ENCODE data around the gene ASB18. TPM values are rescaled to one million over a fixed set of nuclear protein-coding genes. Genes with fewer than 3 reads are reported as not detected.

Gene ASB18
- total RNA-seq, 1 experiment from 2014 or later: not detected

DNA sequence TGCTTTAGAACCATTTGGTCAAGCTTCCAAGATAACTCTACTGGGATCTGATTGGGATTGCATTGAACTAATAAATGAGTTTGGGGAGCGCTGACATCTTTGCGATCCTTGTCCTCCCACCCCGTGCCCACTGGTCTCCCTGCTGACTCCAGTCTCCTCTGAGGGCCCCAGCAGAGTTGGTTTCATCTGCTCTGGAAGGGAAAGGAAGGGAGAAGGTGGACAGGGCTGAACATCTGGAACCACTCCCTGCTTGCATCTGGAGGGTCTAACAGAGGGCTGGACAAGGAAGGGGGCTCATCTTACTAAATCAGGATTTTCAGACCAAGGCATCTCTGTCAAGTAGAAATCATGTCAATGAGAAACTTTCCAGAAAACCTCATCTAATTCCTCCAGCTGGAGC lies 108.8 kb downstream of the ASB18 start:
- Histone ChIP-seq H3K4me1 (ENCODE audit: control insufficient read depth, insufficient read depth, low read length) (no peaks in the 10 kb centered on the region), H3K27ac (ENCODE audit: low read length) (no peak overlapping the region), H3K9me3 (ENCODE audit: control insufficient read depth, insufficient read depth, low read depth, low read length) (peaks cover 6% of the 10 kb centered on the region; the same call in 1 of the 2 replicates), H3K36me3 (ENCODE audit: control insufficient read depth, insufficient read depth, low read length) (no peaks in the 10 kb centered on the region), H3K27me3 (ENCODE audit: control insufficient read depth, insufficient read depth, low read length) (no peaks in the 10 kb centered on the region), H3K4me3 (ENCODE audit: low read depth in 2 of 2, low read length in 2 of 2) (no peak overlapping the region)
- intact Hi-C loops (cut with micrococcal nuclease; ENCODE audit: unreplicated experiment) (no loop called here), in situ Hi-C loops (cut with HindIII; ENCODE audit: low pct_unique_long_range_greater_than_20kb, low sequenced_read_pairs) (no loop called here)
- POLR2A ChIA-PET: no interaction called here
- TF ChIP-seq SIN3A (IDR thresholded peaks at IDR 0.05; ENCODE audit: borderline replicate concordance, insufficient read depth, low read depth, low read length) (no peak), TCF7L2 (IDR thresholded peaks at IDR 0.05; ENCODE audit: low read depth, low read length) (no peak), POLR2AphosphoS5 (IDR thresholded peaks at IDR 0.05; ENCODE audit: low read depth, low read length) (no peak)
- TF ChIP-seq, protein P1, sequence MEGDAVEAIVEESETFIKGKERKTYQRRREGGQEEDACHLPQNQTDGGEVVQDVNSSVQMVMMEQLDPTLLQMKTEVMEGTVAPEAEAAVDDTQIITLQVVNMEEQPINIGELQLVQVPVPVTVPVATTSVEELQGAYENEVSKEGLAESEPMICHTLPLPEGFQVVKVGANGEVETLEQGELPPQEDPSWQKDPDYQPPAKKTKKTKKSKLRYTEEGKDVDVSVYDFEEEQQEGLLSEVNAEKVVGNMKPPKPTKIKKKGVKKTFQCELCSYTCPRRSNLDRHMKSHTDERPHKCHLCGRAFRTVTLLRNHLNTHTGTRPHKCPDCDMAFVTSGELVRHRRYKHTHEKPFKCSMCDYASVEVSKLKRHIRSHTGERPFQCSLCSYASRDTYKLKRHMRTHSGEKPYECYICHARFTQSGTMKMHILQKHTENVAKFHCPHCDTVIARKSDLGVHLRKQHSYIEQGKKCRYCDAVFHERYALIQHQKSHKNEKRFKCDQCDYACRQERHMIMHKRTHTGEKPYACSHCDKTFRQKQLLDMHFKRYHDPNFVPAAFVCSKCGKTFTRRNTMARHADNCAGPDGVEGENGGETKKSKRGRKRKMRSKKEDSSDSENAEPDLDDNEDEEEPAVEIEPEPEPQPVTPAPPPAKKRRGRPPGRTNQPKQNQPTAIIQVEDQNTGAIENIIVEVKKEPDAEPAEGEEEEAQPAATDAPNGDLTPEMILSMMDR (IDR thresholded peaks at IDR 0.05): no peak
- TF ChIP-seq, protein P2, sequence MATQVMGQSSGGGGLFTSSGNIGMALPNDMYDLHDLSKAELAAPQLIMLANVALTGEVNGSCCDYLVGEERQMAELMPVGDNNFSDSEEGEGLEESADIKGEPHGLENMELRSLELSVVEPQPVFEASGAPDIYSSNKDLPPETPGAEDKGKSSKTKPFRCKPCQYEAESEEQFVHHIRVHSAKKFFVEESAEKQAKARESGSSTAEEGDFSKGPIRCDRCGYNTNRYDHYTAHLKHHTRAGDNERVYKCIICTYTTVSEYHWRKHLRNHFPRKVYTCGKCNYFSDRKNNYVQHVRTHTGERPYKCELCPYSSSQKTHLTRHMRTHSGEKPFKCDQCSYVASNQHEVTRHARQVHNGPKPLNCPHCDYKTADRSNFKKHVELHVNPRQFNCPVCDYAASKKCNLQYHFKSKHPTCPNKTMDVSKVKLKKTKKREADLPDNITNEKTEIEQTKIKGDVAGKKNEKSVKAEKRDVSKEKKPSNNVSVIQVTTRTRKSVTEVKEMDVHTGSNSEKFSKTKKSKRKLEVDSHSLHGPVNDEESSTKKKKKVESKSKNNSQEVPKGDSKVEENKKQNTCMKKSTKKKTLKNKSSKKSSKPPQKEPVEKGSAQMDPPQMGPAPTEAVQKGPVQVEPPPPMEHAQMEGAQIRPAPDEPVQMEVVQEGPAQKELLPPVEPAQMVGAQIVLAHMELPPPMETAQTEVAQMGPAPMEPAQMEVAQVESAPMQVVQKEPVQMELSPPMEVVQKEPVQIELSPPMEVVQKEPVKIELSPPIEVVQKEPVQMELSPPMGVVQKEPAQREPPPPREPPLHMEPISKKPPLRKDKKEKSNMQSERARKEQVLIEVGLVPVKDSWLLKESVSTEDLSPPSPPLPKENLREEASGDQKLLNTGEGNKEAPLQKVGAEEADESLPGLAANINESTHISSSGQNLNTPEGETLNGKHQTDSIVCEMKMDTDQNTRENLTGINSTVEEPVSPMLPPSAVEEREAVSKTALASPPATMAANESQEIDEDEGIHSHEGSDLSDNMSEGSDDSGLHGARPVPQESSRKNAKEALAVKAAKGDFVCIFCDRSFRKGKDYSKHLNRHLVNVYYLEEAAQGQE (IDR thresholded peaks at IDR 0.05; ENCODE audit: insufficient read depth in 1 of 2, low read depth in 2 of 2, low read length in 1 of 2): no peak
- no peak for DNase-seq (ENCODE audit: low read depth, low spot score)
- CTCF ChIA-PET: no interaction called here
- BruUV-seq (replicated peaks): no TSS peak
- ATAC-seq: no peak

DNA sequence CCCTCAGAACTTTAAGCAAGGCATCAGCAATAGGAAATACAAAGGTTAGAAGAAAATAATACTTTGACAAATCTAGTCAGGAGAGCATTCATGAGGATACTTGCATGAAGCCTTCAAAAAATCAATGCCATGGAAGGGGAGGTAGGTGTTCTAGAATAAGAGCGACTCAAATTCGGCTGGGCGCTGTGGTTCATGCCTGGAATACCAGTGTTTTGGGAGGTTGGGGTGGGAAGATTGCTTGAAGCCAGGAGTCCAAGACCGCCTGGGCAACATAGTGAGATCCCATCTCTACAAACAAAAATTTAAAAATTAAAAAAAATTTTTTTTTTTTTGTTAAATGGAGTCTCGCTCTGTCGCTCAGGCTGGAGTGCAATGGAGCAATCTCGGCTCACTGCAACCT lies 117.8 kb downstream of the ASB18 start:
- no peaks in the 10 kb centered on the region for H3K36me3 ChIP-seq (ENCODE audit: control insufficient read depth, insufficient read depth, low read length)
- H3K4me1 ChIP-seq (ENCODE audit: control insufficient read depth, insufficient read depth, low read length): no peaks in the 10 kb centered on the region
- ATAC-seq: no peak
- TF ChIP-seq, protein P2 (IDR thresholded peaks at IDR 0.05; ENCODE audit: insufficient read depth in 1 of 2, low read depth in 2 of 2, low read length in 1 of 2): no peak
- TF ChIP-seq TCF7L2 (IDR thresholded peaks at IDR 0.05; ENCODE audit: low read depth, low read length): no peak
- TF ChIP-seq SIN3A (IDR thresholded peaks at IDR 0.05; ENCODE audit: borderline replicate concordance, insufficient read depth, low read depth, low read length): no peak
- TF ChIP-seq, protein P1 (IDR thresholded peaks at IDR 0.05): no peak
- no peak for TF ChIP-seq POLR2AphosphoS5 (IDR thresholded peaks at IDR 0.05; ENCODE audit: low read depth, low read length)
- in situ Hi-C loops (cut with HindIII; ENCODE audit: low pct_unique_long_range_greater_than_20kb, low sequenced_read_pairs): no loop called here
- no peak for DNase-seq (ENCODE audit: low read depth, low spot score)
- H3K27me3 ChIP-seq (ENCODE audit: control insufficient read depth, insufficient read depth, low read length): no peaks in the 10 kb centered on the region
- no TSS peak for BruUV-seq (replicated peaks)
- intact Hi-C loops (cut with micrococcal nuclease; ENCODE audit: unreplicated experiment): no loop called here
- no peak overlapping the region for H3K4me3 ChIP-seq (ENCODE audit: low read depth in 2 of 2, low read length in 2 of 2)
- ChIA-PET CTCF (no interaction called here), POLR2A (no interaction called here)
- H3K9me3 ChIP-seq (ENCODE audit: control insufficient read depth, insufficient read depth, low read depth, low read length): no peaks in the 10 kb centered on the region
- H3K27ac ChIP-seq (ENCODE audit: low read length): no peak overlapping the region

All from Panc1 (cell line).